Liver (tissue), 9 donors: Measurements from ENCODE around the gene ARSJ. TPM values are rescaled to one million over a fixed set of nuclear protein-coding genes. Genes with fewer than 3 reads are reported as not detected.

ENCODE experiments used
- DNase-seq: peaks from one replicate; pipeline ENCODE4 v3.0.0-alpha.2; 2017; ENCODE audit warnings: low spot score
- H3K27ac ChIP-seq, 2 donors: one replicate each; pipeline ENCODE4 v1.7.0; 2013; ENCODE audit warnings: inconsistent platforms in 2 of 2, low read length in 2 of 2, control low read depth in 1 of 2, low read depth in 1 of 2, mild to moderate bottlenecking in 1 of 2
- H3K27me3 ChIP-seq, 4 donors: one replicate each; pipeline versions ENCODE4 v1.6.1 to v1.7.0; 2013; ENCODE audit warnings: low read length in 3 of 4, inconsistent platforms in 1 of 4, mild to moderate bottlenecking in 1 of 4, moderate library complexity in 1 of 4; ENCODE audit not compliant: control insufficient read depth in 4 of 4, insufficient read depth in 4 of 4
- H3K36me3 ChIP-seq, 4 donors: one replicate each; pipeline versions ENCODE4 v1.6.1 to v1.7.0; 2013; ENCODE audit warnings: low read length in 3 of 4, mild to moderate bottlenecking in 3 of 4, low read depth in 1 of 4, moderate library complexity in 1 of 4; ENCODE audit not compliant: control insufficient read depth in 4 of 4, insufficient read depth in 3 of 4
- H3K4me1 ChIP-seq, 4 donors: one replicate each; pipeline versions ENCODE4 v1.6.1 to v1.7.0; 2013; ENCODE audit warnings: low read length in 3 of 4, mild to moderate bottlenecking in 3 of 4, moderate library complexity in 1 of 4; ENCODE audit not compliant: control insufficient read depth in 4 of 4, insufficient read depth in 4 of 4
- H3K4me3 ChIP-seq, 3 donors: one replicate each; pipeline versions ENCODE4 v1.6.1 to v1.7.0; 2013; ENCODE audit warnings: low read length in 3 of 3, control low read depth in 1 of 3, low read depth in 1 of 3, mild to moderate bottlenecking in 1 of 3
- H3K9ac ChIP-seq, 2 donors: one replicate each; pipeline ENCODE4 v1.7.0; 2013; ENCODE audit warnings: low read length in 2 of 2, mild to moderate bottlenecking in 2 of 2, moderate library complexity in 2 of 2, control low read depth in 1 of 2, low read depth in 1 of 2
- H3K9me3 ChIP-seq, 4 donors: one replicate each; pipeline versions ENCODE4 v1.6.1 to v1.7.0; 2013; ENCODE audit warnings: low read length in 3 of 4; ENCODE audit not compliant: control insufficient read depth in 4 of 4
- CTCF ChIP-seq: fragments of 150-350 bp; IDR thresholded peaks from 2 replicates; pipeline ENCODE4 v1.5.1; 2017; ENCODE audit warnings: improper control_type of control experiment, low read depth, low read length; ENCODE audit not compliant: missing input control
- EGR1 ChIP-seq, 2 donors: IDR thresholded peaks; 2 replicates each; pipeline ENCODE4 v1.6.1; 2016 to 2018; ENCODE audit warnings: antibody characterized with exemption in 2 of 2, low read depth in 2 of 2
- FOXA1 ChIP-seq: IDR thresholded peaks from 2 replicates; pipeline ENCODE4 v1.6.1; 2016; ENCODE audit warnings: antibody characterized with exemption
- FOXA2 ChIP-seq: IDR thresholded peaks from 2 replicates; pipeline ENCODE4 v1.6.1; 2016; ENCODE audit warnings: antibody characterized with exemption
- GABPA ChIP-seq, 2 donors: IDR thresholded peaks in 1 of 2; conservative IDR thresholded peaks in 1 of 2; 2 replicates each; pipeline ENCODE4 v1.6.1; 2016; ENCODE audit warnings: antibody characterized with exemption in 2 of 2, mild to moderate bottlenecking in 1 of 2, moderate library complexity in 1 of 2
- JUND ChIP-seq, 2 donors: IDR thresholded peaks; 2 replicates each; pipeline ENCODE4 v1.6.1; 2016; ENCODE audit warnings: antibody characterized with exemption in 2 of 2
- MAX ChIP-seq: IDR thresholded peaks from 2 replicates; pipeline ENCODE4 v1.6.1; 2016; ENCODE audit warnings: antibody characterized with exemption
- NR2F2 ChIP-seq: IDR thresholded peaks from 2 replicates; pipeline ENCODE4 v1.6.1; 2016; ENCODE audit warnings: antibody characterized with exemption
- RAD21 ChIP-seq, 2 donors: IDR thresholded peaks; 2 replicates each; pipeline ENCODE4 v1.6.1; 2016; ENCODE audit warnings: antibody characterized with exemption in 2 of 2, mild to moderate bottlenecking in 2 of 2
- REST ChIP-seq: IDR thresholded peaks from 2 replicates; pipeline ENCODE4 v1.6.1; 2016; ENCODE audit warnings: antibody characterized with exemption, mild to moderate bottlenecking
- RXRA ChIP-seq, 2 donors: IDR thresholded peaks; 2 replicates each; pipeline ENCODE4 v1.6.1; 2017 to 2018; ENCODE audit warnings: antibody characterized with exemption in 2 of 2, mild to moderate bottlenecking in 1 of 2
- SP1 ChIP-seq: IDR thresholded peaks from 2 replicates; pipeline ENCODE4 v1.6.1; 2018; ENCODE audit warnings: antibody characterized with exemption, mild to moderate bottlenecking
- TAF1 ChIP-seq: conservative IDR thresholded peaks from 2 replicates; pipeline ENCODE4 v1.6.1; 2016; ENCODE audit warnings: antibody characterized with exemption, mild to moderate bottlenecking
- YY1 ChIP-seq: IDR thresholded peaks from 2 replicates; pipeline ENCODE4 v1.6.1; 2016; ENCODE audit warnings: antibody characterized with exemption, mild to moderate bottlenecking
- WGBS: extraction: QIAGEN DNeasy Blood & Tissue Kit; methylation state at CpG from one replicate; pipeline ENCODE4 v1.1.7; 2013; 5-methylcytosine and 5-hydroxymethylcytosine counted together
- polyA plus RNA-seq, 2 donors: library from polyadenylated mRNA; stranded (reverse) in 1 of 2; unstranded in 1 of 2; fragments of 200-250 nt in 1 of 2; fragments of >200 nt in 1 of 2; fragmentation: Nextera tagmentation in 1 of 2; extraction: Ambion mirVana in 1 of 2; gene quantifications; one replicate each; pipeline versions ENCODE4 v1.2.1 to v1.2.3, GENCODE V29; 2013 to 2015
- total RNA-seq, 2 donors: library from RNA; depleted of rRNA; stranded (reverse); fragments of >200 nt; gene quantifications; one replicate each; pipeline ENCODE4 v1.2.3, GENCODE V29; 2014
- donor health status: healthy.
- donor health status: healthy.
- donor health status: healthy.
- donor health status: healthy.
- donor health status: healthy.

ARSJ gene
- total and polyA plus RNA-seq, 4 donors = 0.56 to 1.8 (median 0.95) TPM

GRCh38 chr4:113957956-113958355 lies 21.5 kb downstream of the ARSJ start:
- Histone ChIP-seq H3K36me3 (no peaks in the 10 kb centered on the region), H3K4me3 (no peak overlapping the region), H3K27ac (no peak overlapping the region), H3K9me3 (no peaks in the 10 kb centered on the region), H3K27me3 (no peaks in the 10 kb centered on the region), H3K9ac (no peak overlapping the region), H3K4me1 (peaks cover 7 to 17% (median 14%) of the 10 kb centered on the region in 4 donors)
- no peak for DNase-seq
- WGBS = 87% methylated on average over 3 of the region's 3 CpGs
- TF ChIP-seq RAD21 (IDR thresholded peaks at IDR 0.05) (no peak), RXRA (IDR thresholded peaks at IDR 0.05) (no peak), EGR1 (IDR thresholded peaks at IDR 0.05; ENCODE audit: low read depth in 2 of 2) (no peak), GABPA (IDR thresholded peaks at IDR 0.05 in 1 of 2, conservative IDR thresholded peaks at IDR 0.05 in 1 of 2) (no peak), REST (no peak), FOXA2 (no peak), JUND (IDR thresholded peaks at IDR 0.05) (no peak), SP1 (no peak), TAF1 (no peak), YY1 (no peak), CTCF (no peak), FOXA1 (no peak), NR2F2 (no peak), MAX (no peak)

- no peak for DNase-seq
- Histone ChIP-seq H3K4me3 (no peak overlapping the region), H3K36me3 (no peaks in the 10 kb centered on the region), H3K4me1 (peaks cover 5 to 11% (median 9%) of the 10 kb centered on the region in 4 donors), H3K27me3 (no peaks in the 10 kb centered on the region), H3K27ac (no peak overlapping the region), H3K9me3 (no peaks in the 10 kb centered on the region), H3K9ac (no peak overlapping the region)
- TF ChIP-seq JUND (IDR thresholded peaks at IDR 0.05) = no peak
- no peak for TF ChIP-seq EGR1 (IDR thresholded peaks at IDR 0.05; ENCODE audit: low read depth in 2 of 2)
- no peak for TF ChIP-seq SP1
- WGBS = 76% methylated on average over 3 of the region's 3 CpGs
Observed at GRCh38 chr4:113955948-113956347, 23.5 kb downstream of the ARSJ start.

GRCh38 chr4:113955411-113955810 lies 24.0 kb downstream of the ARSJ start:
- 84% methylated on average over 3 of the region's 3 CpGs for WGBS
- H3K27ac ChIP-seq = no peak overlapping the region
- no peak for DNase-seq
- H3K27me3 ChIP-seq = no peaks in the 10 kb centered on the region
- H3K4me3 ChIP-seq = no peak overlapping the region
- H3K9me3 ChIP-seq = no peaks in the 10 kb centered on the region
- no peak overlapping the region for H3K9ac ChIP-seq
- peaks cover 3 to 9% (median 7%) of the 10 kb centered on the region in 4 donors for H3K4me1 ChIP-seq
- H3K36me3 ChIP-seq = no peaks in the 10 kb centered on the region
- TF ChIP-seq GABPA (IDR thresholded peaks at IDR 0.05 in 1 of 2, conservative IDR thresholded peaks at IDR 0.05 in 1 of 2) = no peak
- TF ChIP-seq MAX = no peak
- TF ChIP-seq REST = no peak
- no peak for TF ChIP-seq FOXA2
- TF ChIP-seq RAD21 (IDR thresholded peaks at IDR 0.05) = no peak
- no peak for TF ChIP-seq CTCF
- TF ChIP-seq RXRA (IDR thresholded peaks at IDR 0.05) = no peak
